Measurements from ENCODE around the gene CTNNA3.

CTNNA3 gene

DNA sequence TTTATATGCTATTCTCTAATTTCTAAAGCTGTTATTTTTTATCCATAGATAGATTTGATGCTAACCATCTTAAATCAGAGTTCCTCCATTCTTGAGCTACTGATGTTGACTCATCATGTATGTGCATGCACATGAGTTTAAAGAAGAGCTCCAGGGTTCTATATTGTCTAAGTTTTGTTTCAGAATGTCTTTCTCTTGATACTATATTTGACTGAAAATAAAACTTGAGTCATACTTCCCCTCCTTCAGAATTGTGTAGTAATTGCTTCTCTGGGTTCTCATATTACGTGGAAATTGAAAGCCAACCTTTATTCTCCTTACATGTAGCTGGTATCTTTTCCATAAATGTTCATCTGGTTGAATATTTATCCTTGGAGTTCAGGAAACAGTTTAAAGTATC, 680.8 kb downstream of the CTNNA3 start:
- no peak for DNase-seq (ENCODE audit: low read depth)

DNA sequence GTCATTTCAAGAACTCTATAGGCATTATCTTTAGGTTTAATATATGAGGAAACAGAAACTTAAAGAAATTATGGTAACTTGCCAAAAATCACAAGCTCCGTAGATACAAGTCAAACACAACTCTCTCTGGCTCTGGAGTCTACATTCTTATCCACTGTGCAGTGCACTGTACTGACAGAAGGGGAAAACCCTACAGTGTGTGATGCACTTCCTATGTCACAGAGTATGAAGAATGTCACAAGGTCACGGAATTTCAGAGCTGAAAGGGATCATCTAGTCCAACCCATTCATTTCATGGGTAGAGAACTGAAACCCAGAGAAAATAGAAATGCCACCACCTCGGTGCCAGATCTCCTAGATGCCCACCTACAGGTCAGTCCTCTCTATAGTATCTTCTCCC, 684.0 kb downstream of the CTNNA3 start:
- DNase-seq (ENCODE audit: low read depth): no peak

DNA sequence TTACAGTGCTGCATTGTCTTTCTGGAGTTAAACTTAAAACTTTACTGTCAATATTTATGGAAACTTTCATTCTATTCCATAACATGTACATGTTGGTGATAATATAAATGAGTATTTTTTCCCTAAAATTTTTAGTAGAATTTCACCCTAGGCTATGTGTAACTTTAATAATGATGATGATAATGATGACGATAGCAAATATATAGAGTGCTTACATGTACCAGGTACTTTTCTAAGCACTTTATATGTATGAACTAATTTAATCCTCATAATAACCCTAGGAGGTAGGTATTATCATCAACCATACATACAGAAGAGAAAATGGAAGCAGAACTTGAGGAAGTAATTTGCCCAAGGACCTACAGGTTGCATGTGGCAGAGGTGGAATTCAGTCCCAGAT, 684.5 kb downstream of the CTNNA3 start:
- DNase-seq (ENCODE audit: low read depth): no peak

DNA sequence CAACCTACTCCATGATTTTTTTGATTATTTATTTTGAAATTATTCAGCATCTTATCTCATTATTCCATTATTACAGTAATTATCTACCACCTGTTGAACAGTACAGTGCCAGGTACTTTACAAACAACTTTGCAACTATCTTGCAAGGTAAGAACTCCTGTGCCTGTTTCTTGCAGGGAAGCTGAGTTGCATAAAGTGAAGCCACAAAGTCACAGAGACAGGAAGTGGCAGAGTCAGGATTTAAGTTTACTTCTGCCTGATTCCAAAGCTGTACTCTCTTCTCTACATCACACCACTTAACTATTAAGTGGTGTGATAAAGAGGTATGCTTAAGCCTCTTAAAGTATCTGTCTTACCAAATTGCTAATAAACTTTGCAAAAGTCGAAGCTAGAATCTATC, 690.0 kb downstream of the CTNNA3 start:
- no peak for DNase-seq (ENCODE audit: low read depth)

DNA sequence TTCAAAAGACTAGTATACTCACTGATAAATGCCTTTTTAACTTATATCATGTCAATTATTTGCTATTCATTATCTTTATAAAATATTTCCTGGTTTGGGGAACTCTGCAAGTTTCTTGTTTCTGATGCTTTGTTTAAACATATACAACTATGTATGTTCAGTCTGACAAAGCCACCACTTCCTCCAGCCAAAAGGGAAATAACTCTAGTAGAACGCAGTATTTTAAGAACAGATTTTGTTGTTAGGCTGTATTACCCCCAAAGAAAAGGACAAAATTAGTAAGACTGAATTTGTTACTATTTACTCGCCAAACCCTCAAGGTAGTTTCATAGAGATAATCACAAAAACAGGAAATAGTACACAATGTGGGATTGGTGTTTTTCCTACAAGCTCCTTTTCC, 691.3 kb downstream of the CTNNA3 start:
- no peak for DNase-seq (ENCODE audit: low read depth)

DNA sequence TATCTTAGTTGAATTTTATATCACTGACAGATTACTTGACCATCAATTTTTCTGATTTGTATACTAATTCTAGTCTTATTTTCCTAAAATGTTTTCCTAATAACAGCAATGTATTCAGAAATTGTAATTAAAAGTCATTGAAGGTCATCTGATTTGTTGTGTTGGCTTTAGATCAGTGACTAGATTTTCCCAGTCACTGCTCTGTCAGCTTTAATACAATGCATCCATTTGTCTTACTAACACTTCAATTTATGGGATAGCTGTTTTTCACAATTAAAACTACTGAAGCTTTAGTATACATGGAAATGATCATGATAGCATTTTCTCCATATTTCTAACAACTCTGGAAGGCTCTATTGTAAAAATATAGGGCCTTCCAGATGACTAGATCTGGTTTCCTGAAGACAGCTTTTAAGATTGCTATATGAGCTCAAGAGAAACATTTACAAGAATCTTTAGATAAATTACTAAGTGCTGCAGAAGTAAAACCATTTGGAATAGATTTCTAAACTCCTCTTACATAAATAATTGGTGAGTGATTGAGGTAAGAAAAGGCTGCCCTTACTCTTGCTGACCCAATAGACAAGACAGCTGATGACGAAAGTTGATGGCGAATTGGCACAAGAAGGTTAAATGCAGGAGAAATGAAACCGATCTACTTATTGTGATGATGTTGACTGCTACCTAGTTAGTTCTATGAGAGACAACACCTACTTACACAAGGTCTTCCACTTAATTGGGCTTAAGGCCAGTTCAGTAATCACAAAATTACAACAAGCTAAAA, 696.0 kb downstream of the CTNNA3 start:
- DNase-seq (ENCODE audit: low read depth): no peak

DNA sequence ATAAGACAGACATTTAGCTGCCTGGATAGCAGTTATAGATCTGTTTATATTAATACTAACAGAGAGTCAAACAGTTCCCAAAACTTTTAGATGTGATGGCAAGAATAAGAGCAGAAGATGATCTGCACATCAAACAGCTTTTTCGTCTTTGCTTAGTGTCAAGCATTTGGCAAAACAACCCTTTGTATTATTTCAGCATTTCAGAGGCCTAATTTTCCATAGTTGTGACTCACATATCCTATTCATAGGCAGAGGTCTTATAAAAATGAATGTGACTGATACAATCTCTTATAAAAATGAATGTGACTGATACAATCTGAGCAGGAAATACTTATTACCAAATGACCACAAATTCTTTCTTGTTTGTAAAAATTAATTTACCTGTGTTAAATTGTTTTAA, 699.0 kb downstream of the CTNNA3 start:
- DNase-seq (ENCODE audit: low read depth): no peak

DNA sequence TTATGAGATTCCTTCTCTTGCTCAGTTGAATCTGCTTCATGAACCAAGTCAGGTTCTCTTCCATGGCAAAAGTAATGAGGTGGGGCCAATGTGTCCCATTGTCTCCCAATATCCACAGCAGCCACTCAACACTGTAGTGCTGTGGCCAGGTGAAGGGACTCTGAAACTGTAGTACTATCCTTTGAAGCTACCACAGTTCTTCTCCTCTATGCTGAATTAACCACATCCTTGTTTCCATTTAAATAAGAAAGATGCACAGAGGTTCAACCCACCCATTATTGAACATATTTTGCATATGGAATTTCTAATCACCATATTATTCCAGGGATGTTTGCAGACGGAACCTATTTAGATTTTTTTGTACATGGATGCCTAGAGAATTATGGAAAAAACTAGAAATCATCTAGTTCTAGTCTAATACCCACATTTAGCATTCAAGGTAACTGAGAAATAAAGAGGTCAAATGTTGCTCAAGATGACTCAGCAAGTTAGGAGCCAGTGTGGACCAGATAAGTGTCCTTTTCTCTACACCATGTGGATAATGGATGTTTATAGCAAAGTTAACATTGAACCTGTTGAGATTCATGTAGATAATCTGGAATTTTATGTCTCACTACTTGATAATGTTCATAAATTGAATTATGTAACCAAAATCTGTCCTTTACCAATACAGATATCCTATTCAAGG, 705.7 kb downstream of the CTNNA3 start:
- no peak for DNase-seq (ENCODE audit: low read depth)

DNA sequence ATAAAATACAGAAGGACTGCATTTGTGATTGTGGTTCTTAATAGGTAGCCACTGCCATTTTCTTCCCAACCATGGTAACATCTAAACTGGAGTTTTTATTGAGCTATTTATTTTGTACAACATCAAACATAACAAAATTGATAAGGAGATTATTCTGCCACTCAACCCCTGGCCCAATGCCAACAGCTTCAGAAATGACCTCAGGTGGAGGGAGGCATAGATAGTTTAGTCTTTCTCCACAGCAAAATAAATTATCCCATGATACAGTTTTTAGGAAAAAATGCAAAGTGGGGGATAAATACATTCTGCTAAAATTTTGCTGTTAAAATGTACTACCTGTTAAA, 712.5 kb downstream of the CTNNA3 start:
- no peak for DNase-seq (ENCODE audit: low read depth)

DNA sequence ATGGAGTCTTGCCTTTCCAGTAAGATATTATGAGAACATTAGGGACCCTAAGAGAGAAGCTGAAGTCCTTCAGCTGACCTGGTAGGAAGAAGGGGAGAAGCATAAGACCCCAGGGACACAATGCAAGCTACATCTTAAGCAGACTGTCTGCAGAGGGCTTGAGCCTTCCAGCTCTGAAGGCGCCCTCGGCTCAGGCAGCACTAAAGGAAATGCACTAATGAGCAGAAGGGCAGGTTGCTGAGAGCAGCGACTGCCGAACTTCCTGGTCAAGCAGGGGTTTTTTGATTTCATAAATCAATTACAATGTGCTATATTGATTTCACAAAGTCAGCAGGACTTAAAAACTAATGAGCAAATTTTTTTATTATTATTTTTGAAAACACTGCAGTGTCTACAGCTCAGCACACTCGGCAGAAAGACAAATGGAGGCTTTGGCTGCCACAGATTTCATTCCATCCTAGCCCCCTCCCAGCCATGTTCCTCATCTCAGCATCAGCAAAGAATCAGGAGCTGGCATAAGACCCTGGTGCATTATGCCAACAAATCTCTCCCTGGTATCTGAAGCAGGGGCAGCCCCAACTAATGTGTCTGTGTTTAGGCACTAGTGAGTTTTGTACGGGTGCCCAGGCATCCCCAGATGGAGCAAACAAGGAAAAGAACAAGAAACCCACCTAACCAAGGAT, 713.1 kb downstream of the CTNNA3 start:
- no peak for DNase-seq (ENCODE audit: low read depth)

DNA sequence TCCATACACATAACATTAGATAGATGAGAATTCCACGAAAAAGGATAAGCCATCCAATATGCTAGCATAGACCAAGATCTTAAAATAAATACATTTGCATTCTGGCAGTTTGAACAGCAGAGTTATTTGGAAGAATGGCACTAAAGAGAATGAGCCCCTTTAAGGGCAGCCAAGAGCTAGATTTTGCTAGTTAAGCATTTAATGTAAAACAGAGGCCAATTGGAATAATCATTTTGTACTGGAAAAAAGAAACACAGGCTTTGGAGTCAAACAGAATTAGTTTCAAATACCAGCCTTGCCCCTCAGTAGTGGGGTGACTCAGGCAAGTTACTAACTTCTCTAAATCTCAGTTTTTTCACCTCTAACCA, 714.0 kb downstream of the CTNNA3 start:
- DNase-seq (ENCODE audit: low read depth): no peak

DNA sequence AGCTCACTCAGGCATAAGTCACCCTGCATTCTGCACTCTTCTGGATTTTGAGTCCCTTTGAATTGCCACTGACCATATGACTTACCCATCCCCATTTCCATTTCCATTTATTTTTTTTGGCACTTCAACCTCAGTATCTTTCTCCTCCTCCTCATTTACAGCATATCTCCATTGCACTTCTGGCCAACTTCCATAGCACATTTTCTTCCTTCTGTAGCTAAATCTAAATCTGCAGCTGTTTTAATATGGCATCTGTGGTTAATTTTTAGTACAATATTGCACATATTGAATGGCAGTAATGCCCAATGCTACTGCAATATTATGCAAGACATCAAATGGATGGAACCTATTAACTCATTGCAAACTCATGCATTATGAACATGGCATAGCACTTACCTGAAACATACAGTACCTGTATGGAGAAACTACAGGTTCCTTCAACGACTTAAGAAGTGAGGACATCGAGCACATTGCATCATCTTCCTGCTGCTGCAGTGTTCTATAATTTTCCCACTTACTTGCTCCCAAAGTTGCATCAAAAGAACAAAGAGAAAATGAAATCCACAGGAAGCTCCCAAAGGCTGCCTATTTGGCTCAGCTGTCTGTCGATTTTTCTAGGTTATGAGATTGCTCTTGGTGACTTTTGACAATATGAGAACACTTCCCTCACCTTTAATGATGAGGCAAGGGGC, 714.5 kb downstream of the CTNNA3 start:
- DNase-seq (ENCODE audit: low read depth): no peak

DNA sequence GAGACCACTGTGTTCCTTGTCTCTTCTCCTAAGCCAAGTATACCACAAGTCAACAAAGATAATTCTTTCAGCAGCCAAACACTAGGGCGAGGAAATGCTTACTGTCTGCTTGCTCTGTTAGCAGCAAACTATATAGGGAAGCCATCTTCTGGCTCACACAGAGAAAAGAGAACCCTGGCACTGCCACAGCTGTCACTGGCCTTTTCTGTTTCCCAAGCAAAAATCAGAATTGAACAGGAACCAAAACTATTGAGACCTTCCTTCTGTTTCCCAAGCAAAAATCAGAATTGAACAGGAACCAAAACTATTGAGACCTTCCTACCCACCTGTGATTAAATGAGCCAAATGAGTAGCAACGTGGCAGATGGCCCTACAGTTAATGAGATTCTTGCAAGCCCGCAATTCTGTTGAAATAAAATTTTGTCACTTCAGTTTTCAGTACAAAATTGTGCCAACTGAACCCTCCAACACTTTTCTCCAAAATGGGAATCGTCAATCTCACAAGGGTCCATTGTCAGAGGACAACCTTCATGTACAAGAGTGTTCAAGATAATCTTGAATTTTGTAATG, 715.7 kb downstream of the CTNNA3 start:
- DNase-seq (ENCODE audit: low read depth): no peak

DNA sequence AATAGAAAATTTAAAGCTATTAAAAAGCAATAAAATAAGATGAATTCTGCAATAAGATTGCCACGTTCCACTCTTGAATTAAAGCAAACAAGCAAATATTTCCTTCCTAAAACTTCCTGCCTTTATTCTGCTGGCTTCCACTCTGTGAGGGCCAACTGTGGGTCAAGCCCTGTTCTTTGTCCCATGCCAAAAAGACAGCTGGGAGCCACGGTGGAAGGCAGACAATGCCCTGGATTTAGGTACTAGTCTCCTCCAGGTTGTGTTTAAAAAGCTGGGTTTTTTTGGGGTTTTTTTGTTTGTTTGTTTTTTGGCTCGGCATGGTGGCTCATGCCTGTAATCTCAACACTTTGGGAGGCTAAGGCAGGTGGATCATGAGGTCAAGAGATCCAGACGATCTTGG, 731.0 kb downstream of the CTNNA3 start:
- no peak for DNase-seq (ENCODE audit: low read depth)

DNA sequence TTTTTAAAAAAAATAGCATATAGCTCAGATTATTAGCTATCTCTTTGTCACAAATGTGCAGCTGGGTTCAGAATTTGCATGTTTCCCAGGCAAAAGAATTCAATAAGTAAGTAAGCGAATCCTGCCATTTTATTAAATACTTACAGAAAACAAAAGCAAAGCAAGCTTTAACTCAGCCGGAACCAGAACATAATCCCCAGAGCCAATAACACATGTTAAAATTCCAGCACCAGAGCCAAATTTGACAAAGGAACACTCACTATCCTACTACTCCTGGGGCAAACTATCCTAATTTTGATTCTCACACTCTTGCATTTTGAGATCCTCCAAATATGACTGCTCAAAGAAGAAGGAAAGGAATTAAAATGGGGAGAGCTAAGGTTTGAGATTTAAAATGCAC, 737.5 kb downstream of the CTNNA3 start:
- DNase-seq (ENCODE audit: low read depth): no peak

DNA sequence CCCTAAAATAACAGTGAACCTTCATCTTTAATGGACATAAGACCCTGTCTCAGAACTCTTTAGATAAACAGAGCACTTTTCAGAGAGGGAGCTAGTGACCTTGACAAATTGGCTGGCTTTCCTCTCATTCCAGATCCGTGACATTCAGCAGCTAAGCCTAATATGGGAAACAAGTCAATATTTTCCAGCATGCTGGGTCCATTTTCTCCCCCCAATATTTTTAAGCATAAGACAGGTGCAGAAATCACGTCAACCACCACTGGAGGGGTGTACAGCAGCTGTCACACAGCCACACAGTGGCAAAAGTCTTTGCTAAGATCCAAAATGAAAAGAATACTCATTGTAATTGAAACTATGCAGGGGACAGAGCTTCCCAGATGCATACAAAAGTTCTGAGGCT, 744.1 kb downstream of the CTNNA3 start:
- DNase-seq (ENCODE audit: low read depth): no peak

DNA sequence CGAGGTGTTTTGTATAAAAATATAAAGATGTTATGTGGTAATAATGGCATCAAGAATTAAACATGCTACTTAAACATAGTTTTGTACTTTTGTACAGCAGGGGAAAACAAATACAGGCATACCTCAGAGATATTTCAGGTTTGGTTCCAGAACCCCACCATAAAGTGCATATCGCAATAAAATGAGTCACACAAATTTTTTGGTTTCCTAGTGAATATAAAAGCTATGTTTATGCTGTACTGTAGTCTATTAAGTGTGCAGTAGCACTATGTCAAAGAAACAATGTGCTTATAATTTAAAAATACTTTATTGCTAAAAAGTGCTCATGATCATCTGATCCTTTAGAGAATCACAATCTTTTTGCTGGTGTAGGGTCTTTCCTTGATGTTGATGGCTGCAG, 752.4 kb downstream of the CTNNA3 start:
- DNase-seq (ENCODE audit: low read depth): no peak

DNA sequence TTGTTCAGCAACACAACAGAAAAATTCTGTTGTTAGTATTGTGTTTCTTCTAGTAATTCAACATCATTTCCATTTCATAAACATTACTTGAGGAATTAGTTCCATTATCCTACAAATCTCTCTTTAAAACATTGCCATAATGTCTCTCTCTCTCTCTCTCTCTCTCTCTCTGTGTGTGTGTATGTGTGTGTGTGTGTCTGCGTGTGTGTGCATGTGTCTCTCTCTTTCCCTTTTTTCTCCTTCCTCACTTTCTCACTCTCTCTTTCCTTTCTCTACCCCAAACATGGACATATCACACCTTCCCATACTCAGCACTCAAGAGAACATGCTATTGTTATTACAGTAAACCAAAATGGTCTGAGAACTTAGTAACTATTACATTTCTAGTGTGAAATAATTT, 753.6 kb downstream of the CTNNA3 start:
- no peak for DNase-seq (ENCODE audit: low read depth)

DNA sequence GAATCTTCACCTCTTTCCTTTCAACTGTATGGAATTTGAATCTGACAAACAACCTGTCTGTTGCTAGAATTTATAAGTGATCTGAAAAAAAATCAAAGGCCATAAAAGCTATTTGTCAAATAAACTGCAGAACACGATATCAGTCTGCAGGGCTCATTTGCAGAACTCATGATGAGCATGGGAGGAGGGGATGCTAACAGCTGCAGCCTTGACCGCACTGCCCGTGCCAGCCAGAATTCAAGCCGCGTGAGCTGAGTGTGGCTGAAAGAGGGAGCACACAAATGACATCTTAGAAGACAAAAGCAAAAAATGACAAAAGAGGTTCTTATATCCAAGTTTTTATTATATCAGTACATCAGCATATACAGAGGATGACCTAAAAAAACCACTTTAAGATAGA, 754.5 kb downstream of the CTNNA3 start:
- DNase-seq (ENCODE audit: low read depth): no peak

DNA sequence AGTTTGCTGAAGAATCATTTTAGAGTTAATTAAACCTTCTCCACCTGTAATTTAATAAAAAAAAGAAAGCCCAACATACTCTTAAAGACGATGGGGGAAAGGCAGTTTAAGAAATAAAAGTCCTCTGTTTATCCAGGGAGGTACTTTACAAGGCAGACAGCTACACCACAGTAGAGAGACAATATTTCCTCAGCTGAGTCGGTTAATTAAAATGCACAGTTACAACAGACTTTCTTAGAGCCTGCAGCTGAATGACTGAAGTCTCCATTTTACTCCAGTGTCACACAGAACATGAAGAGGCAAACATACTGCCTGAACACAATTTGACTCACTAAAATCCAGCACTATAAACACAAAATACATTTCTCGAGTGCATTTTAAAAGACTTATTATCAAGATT, 755.0 kb downstream of the CTNNA3 start:
- DNase-seq (ENCODE audit: low read depth): no peak

DNA sequence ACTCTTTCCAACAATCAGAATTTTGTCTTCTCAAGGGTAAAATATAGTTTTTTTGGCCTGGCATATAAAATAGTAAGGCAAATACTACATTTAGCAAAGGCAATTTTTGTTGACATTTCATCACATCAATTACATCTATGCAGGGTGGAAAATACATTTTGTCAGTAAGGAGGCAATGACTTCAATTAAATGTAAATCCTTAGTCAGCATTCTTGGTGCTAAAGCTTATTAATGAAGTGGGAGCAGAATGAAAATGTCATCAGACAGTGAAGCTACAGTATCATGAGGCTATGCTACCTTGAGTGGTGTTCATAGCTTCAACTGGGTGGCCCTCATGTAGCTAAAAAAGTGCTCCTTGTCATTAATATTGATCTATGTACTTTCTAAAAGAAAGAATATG, 761.3 kb downstream of the CTNNA3 start:
- DNase-seq (ENCODE audit: low read depth): no peak

DNA sequence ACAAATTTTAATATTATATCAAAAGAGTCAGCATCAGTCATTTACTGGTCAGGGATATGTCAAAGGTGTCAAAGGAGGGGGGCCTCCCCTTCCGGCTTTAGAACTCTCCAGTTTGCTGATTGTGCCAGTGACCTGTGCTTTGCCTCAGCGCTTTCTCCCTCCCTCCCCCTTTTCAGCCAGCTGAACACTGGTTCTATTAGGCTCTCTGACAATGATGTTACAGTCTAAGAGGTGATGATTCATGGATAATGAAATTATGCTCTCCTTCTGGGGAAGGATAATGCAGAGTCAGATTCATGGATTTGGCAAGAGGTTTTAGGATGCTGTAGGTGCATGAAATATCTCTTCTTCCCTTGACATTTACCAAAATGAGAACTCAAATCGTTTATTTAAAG, 764.0 kb downstream of the CTNNA3 start:
- no peak for DNase-seq (ENCODE audit: low read depth)
